ENCODE data around the gene ORAI2. TPM values are rescaled to one million over a fixed set of nuclear protein-coding genes. Genes with fewer than 3 reads are reported as not detected.

ORAI2 gene
- polyA plus RNA-seq, 2 of the 4 experiments (the other 2 are of a cell fraction), result 12.8 to 22.1 TPM

DNA sequence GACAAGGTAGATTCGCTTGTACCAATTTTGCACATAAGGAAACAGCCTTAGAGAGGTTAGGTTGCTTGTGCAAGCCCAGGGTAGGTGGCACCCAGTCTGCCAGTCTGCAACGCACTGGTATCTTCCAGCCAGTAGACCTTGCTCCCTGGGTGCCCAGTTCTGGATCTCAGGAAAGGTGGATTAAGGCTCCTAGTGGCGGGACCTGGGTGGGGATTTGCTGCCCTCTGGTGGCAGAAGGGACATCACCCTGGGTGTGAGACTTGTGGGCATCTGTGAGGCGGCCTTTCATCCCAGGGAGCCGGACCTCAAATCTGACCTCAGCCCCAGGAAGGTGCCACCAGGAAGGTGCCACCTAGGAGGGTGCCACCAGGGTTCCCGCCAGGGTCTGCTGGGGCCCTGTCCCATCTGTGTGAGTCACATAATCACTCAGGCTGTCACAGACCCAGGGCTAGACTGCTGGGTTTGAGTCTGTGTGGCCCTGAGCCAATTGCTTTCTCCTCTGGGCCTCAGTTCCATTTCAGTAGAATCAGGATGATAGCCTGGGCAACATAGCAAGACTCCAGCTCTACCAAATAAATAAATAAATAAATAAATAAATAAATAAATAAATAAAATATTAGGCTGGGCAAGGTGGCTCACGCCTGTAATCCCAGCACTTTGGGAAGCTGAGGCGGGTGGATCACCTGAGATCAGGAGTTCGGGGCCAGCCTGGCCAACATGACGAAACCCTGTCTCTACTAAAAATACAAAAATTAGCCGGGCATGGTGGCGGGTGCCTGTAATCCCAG is 42.5 kb upstream of the ORAI2 start:
- ChIA-PET POLR2A (no interaction called here), CTCF (interaction anchor here (0.6 to 6.7 kb wide), 19 partner anchors 10 to 851 kb away, joined by 3 to 67 read pairs (median 4); partner anchors contain the start of gene SH2B2)
- Histone ChIP-seq H3K4me3 (no peak overlapping the region), H3K4me2 (no peak overlapping the region), H3K9me3 (no peaks in the 10 kb centered on the region), H3K27ac (no peak overlapping the region), H3K4me1 (peaks cover 6% of the 10 kb centered on the region)
- FAIRE-seq, result no peak
- peak; percentile 82 to 85 for DNase-seq (ENCODE audit: low read depth in 1 of 2, low spot score in 1 of 2)
- ATAC-seq, result peak; percentile 98
- WGBS (ENCODE audit: missing lambda C conversion rate), result 62% methylated on average over 10 of the region's 12 CpGs
- TF ChIP-seq POLR2A (IDR thresholded peaks at IDR 0.05; ENCODE audit: low read length), result no peak
- TF ChIP-seq BHLHE40 (IDR thresholded peaks at IDR 0.05; ENCODE audit: low read depth, low read length), result no peak
- TF ChIP-seq CBX8 (IDR thresholded peaks at IDR 0.05), result no peak
- TF ChIP-seq TFCP2L1 (CRISPR knock-in tag; IDR thresholded peaks at IDR 0.05), result no peak
- no peak for TF ChIP-seq HDAC2 (IDR thresholded peaks at IDR 0.05)
- TF ChIP-seq SREBF2 (IDR thresholded peaks at IDR 0.05), result no peak
- no peak for TF ChIP-seq MYC (IDR thresholded peaks at IDR 0.05; ENCODE audit: borderline replicate concordance, low read length)
- TF ChIP-seq RCOR1 (IDR thresholded peaks at IDR 0.05; ENCODE audit: low read depth, low read length), result no peak
- TF ChIP-seq HOXA7 (CRISPR knock-in tag; IDR thresholded peaks at IDR 0.05), result no peak
- no peak for TF ChIP-seq KDM5A (IDR thresholded peaks at IDR 0.05)
- TF ChIP-seq, protein P1, sequence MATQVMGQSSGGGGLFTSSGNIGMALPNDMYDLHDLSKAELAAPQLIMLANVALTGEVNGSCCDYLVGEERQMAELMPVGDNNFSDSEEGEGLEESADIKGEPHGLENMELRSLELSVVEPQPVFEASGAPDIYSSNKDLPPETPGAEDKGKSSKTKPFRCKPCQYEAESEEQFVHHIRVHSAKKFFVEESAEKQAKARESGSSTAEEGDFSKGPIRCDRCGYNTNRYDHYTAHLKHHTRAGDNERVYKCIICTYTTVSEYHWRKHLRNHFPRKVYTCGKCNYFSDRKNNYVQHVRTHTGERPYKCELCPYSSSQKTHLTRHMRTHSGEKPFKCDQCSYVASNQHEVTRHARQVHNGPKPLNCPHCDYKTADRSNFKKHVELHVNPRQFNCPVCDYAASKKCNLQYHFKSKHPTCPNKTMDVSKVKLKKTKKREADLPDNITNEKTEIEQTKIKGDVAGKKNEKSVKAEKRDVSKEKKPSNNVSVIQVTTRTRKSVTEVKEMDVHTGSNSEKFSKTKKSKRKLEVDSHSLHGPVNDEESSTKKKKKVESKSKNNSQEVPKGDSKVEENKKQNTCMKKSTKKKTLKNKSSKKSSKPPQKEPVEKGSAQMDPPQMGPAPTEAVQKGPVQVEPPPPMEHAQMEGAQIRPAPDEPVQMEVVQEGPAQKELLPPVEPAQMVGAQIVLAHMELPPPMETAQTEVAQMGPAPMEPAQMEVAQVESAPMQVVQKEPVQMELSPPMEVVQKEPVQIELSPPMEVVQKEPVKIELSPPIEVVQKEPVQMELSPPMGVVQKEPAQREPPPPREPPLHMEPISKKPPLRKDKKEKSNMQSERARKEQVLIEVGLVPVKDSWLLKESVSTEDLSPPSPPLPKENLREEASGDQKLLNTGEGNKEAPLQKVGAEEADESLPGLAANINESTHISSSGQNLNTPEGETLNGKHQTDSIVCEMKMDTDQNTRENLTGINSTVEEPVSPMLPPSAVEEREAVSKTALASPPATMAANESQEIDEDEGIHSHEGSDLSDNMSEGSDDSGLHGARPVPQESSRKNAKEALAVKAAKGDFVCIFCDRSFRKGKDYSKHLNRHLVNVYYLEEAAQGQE (IDR thresholded peaks at IDR 0.05), result no peak
- TF ChIP-seq, protein P2, sequence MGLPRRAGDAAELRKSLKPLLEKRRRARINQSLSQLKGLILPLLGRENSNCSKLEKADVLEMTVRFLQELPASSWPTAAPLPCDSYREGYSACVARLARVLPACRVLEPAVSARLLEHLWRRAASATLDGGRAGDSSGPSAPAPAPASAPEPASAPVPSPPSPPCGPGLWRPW (IDR thresholded peaks at IDR 0.05), result no peak
- TF ChIP-seq NR3C1 (IDR thresholded peaks at IDR 0.05), result no peak
- TF ChIP-seq KDM1A (IDR thresholded peaks at IDR 0.05; ENCODE audit: low read depth), result no peak
- TF ChIP-seq, protein P3, sequence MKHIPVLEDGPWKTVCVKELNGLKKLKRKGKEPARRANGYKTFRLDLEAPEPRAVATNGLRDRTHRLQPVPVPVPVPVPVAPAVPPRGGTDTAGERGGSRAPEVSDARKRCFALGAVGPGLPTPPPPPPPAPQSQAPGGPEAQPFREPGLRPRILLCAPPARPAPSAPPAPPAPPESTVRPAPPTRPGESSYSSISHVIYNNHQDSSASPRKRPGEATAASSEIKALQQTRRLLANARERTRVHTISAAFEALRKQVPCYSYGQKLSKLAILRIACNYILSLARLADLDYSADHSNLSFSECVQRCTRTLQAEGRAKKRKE (CRISPR knock-in tag; IDR thresholded peaks at IDR 0.05; ENCODE audit: low read depth), result no peak
- TF ChIP-seq BCL3 (IDR thresholded peaks at IDR 0.05), result no peak
- peak; percentile 85 to 87 for TF ChIP-seq RAD21 (conservative IDR thresholded peaks at IDR 0.05 in 1 of 2, IDR thresholded peaks at IDR 0.05 in 1 of 2)
- no peak for TF ChIP-seq CHD2 (IDR thresholded peaks at IDR 0.05; ENCODE audit: low read length, partially characterized antibody)
- no peak for TF ChIP-seq ESRRA (IDR thresholded peaks at IDR 0.05; ENCODE audit: borderline replicate concordance, low read length)
- TF ChIP-seq CTCF (IDR thresholded peaks at IDR 0.05), result peak; percentile 91
- TF ChIP-seq RFX5 (IDR thresholded peaks at IDR 0.05), result no peak
- TF ChIP-seq JUNB (IDR thresholded peaks at IDR 0.05), result no peak
- TF ChIP-seq SMC3 (IDR thresholded peaks at IDR 0.05), result peak; percentile 90
- no peak for TF ChIP-seq MAFK (IDR thresholded peaks at IDR 0.05; ENCODE audit: partially characterized antibody)
- no peak for TF ChIP-seq CEBPB (IDR thresholded peaks at IDR 0.05)
- no peak for TF ChIP-seq JUN (IDR thresholded peaks at IDR 0.05)
- no peak for TF ChIP-seq FOSL2 (IDR thresholded peaks at IDR 0.05)
- TF ChIP-seq FOSL2 (CRISPR knock-in tag; IDR thresholded peaks at IDR 0.05), result 0 out of 2 replicates have a peak, but pooled peaks have one; percentile 8
- TF ChIP-seq PBX3 (IDR thresholded peaks at IDR 0.05), result no peak
- TF ChIP-seq HMGXB4 (CRISPR knock-in tag; IDR thresholded peaks at IDR 0.05; ENCODE audit: borderline replicate concordance), result no peak
- no peak for TF ChIP-seq NFE2L2 (conservative IDR thresholded peaks at IDR 0.05; ENCODE audit: low read length)
- TF ChIP-seq GATA3 (IDR thresholded peaks at IDR 0.05; ENCODE audit: borderline replicate concordance), result no peak
